ENCODE data around the gene VPS51.

GRCh38 chr11:65126624-65127274 is 30.7 kb downstream of the VPS51 start:
- peak in 1 of 3 donors; percentile 11 for TF ChIP-seq POLR2A (IDR thresholded peaks at IDR 0.05)
- no peak for TF ChIP-seq CTCF (IDR thresholded peaks at IDR 0.05)
